CD14-positive monocyte (primary cell): Measurements from ENCODE around the gene FHIT. TPM values are rescaled to one million over a fixed set of nuclear protein-coding genes. Genes with fewer than 3 reads are reported as not detected.

Source experiments
- DNase-seq, 3 donors: peaks; one replicate each; pipeline ENCODE4 v3.0.0-alpha.2; 2011 to 2022
- H2AFZ ChIP-seq: 2 replicates; pipeline ENCODE4 v1.6.0; 2012; ENCODE audit warnings: mild to moderate bottlenecking, low read depth, low read length, inconsistent platforms; ENCODE audit not compliant: insufficient read depth, poor library complexity, severe bottlenecking
- H3K27ac ChIP-seq, 2 donors: 1 replicate in 1 of 2; 2 replicates in 1 of 2; pipeline ENCODE4 v1.5.1; 2012 to 2013; ENCODE audit warnings: low read length in 2 of 2, control low read depth in 1 of 2, inconsistent platforms in 1 of 2, low read depth in 1 of 2, mild to moderate bottlenecking in 1 of 2
- H3K27me3 ChIP-seq, 2 donors: one replicate each; pipeline versions ENCODE4 v1.6.0 to v1.6.1; 2011 to 2013; ENCODE audit warnings: low read length in 2 of 2; ENCODE audit not compliant: control insufficient read depth in 2 of 2, insufficient read depth in 2 of 2
- H3K36me3 ChIP-seq, 2 donors: replicated peaks in 1 of 2; 1 replicate in 1 of 2; 2 replicates in 1 of 2; pipeline versions ENCODE4 v1.5.1 to v1.6.1; 2012 to 2013; ENCODE audit warnings: low read length in 2 of 2, control low read depth in 1 of 2, inconsistent platforms in 1 of 2, mild to moderate bottlenecking in 1 of 2; ENCODE audit not compliant: insufficient read depth in 2 of 2, control insufficient read depth in 1 of 2
- H3K4me1 ChIP-seq, 2 donors: 1 replicate in 1 of 2; 2 replicates in 1 of 2; pipeline versions ENCODE4 v1.5.1 to v1.6.1; 2012 to 2013; ENCODE audit warnings: low read length in 2 of 2, control low read depth in 1 of 2, inconsistent platforms in 1 of 2, mild to moderate bottlenecking in 1 of 2, moderate library complexity in 1 of 2; ENCODE audit not compliant: insufficient read depth in 2 of 2, control insufficient read depth in 1 of 2
- H3K4me2 ChIP-seq: replicated peaks from 2 replicates; pipeline ENCODE3; 2012; ENCODE audit warnings: low read length, moderate library complexity, mild to moderate bottlenecking; ENCODE audit not compliant: poor library complexity, severe bottlenecking; ENCODE audit errors: extremely low read depth
- H3K4me3 ChIP-seq, 3 experiments: fragments of 200-600 bp in 1 of 3; sonication (generic) in 1 of 3; replicated peaks in 1 of 3; 1 replicate in 2 of 3; 2 replicates in 1 of 3; pipeline ENCODE4 v1.5.1; 2011 to 2013; ENCODE audit warnings: low read length in 3 of 3, mild to moderate bottlenecking in 3 of 3, control low read depth in 2 of 3, low read depth in 2 of 3, inconsistent platforms in 1 of 3, moderate library complexity in 1 of 3
- H3K79me2 ChIP-seq: 2 replicates; pipeline ENCODE4 v1.6.0; 2012; ENCODE audit warnings: mild to moderate bottlenecking, control low read depth, inconsistent platforms, low read length, moderate library complexity; ENCODE audit not compliant: insufficient read depth
- H3K9ac ChIP-seq: 2 replicates; pipeline ENCODE4 v1.6.0; 2017; ENCODE audit warnings: low read length, mild to moderate bottlenecking; ENCODE audit not compliant: insufficient read depth, poor library complexity, severe bottlenecking
- H3K9me3 ChIP-seq, 2 donors: replicated peaks in 1 of 2; 1 replicate in 1 of 2; 2 replicates in 1 of 2; pipeline versions ENCODE4 v1.5.1 to v1.6.1; 2012 to 2013; ENCODE audit warnings: low read length in 2 of 2, control low read depth in 1 of 2; ENCODE audit not compliant: control insufficient read depth in 1 of 2, insufficient read depth in 1 of 2
- H4K20me1 ChIP-seq: 2 replicates; pipeline ENCODE4 v1.6.0; 2012; ENCODE audit warnings: mild to moderate bottlenecking, low read length, control low read depth, moderate library complexity; ENCODE audit not compliant: insufficient read depth
- H3K27ac Mint-ChIP-seq, 7 donors: one replicate each; pipeline ENCODE4 v1.8.0; 2020; ENCODE audit warnings: mild to moderate bottlenecking in 7 of 7, mixed read lengths in 7 of 7, moderate library complexity in 6 of 7, inconsistent platforms in 2 of 7
- H3K27me3 Mint-ChIP-seq, 3 donors: one replicate each; pipeline ENCODE4 v1.8.0; 2021 to 2022; ENCODE audit warnings: low read depth in 3 of 3, mild to moderate bottlenecking in 3 of 3, mixed read lengths in 3 of 3, moderate library complexity in 3 of 3, inconsistent platforms in 1 of 3
- H3K36me3 Mint-ChIP-seq, 2 donors: one replicate each; pipeline ENCODE4 v1.8.0; 2020; ENCODE audit warnings: mixed read lengths in 2 of 2, inconsistent platforms in 1 of 2, mild to moderate bottlenecking in 1 of 2
- H3K4me1 Mint-ChIP-seq: one replicate; pipeline ENCODE4 v1.8.0; 2020; ENCODE audit warnings: mild to moderate bottlenecking, mixed read lengths
- H3K4me3 Mint-ChIP-seq, 2 donors: one replicate each; pipeline ENCODE4 v1.8.0; 2020; ENCODE audit warnings: mild to moderate bottlenecking in 2 of 2, mixed read lengths in 2 of 2, moderate library complexity in 1 of 2
- H3K9me3 Mint-ChIP-seq, 7 donors: one replicate each; pipeline ENCODE4 v1.8.0; 2020 to 2022; ENCODE audit warnings: mixed read lengths in 7 of 7, mild to moderate bottlenecking in 6 of 7, moderate library complexity in 6 of 7, inconsistent platforms in 2 of 7
- CTCF ChIP-seq: fragments of 200-600 bp; IDR thresholded peaks from one replicate; pipeline ENCODE4 v1.8.0; 2022; ENCODE audit warnings: antibody characterized with exemption, mild to moderate bottlenecking
- WGBS: methylation state at CpG from one replicate; pipeline ENCODE4 v1.1.5; 2013; ENCODE audit warnings: missing lambda C conversion rate; ENCODE audit not compliant: insufficient coverage; 5-methylcytosine and 5-hydroxymethylcytosine counted together
- intact Hi-C, 2 donors: fragments of 100-400 bp; cut with micrococcal nuclease; formaldehyde crosslinking; loops; one replicate each; pipeline versions ENCODE4 v1.15.0 to v1.15.1; 2023
- polyA plus RNA-seq, 3 donors: library from polyadenylated mRNA; depleted of rRNA in 1 of 3; unstranded in 2 of 3; stranded (reverse) in 1 of 3; fragments of 300-500 nt in 2 of 3; fragments of >200 nt in 1 of 3; fragmentation: Illumina TruSeq in 2 of 3; gene quantifications; 1 replicate in 2 of 3; 2 replicates in 1 of 3; pipeline ENCODE4 v1.2.3, GENCODE V29; 2012 to 2021

The FHIT gene
- polyA plus RNA-seq, 3 donors: 1.7 to 3.4 (median 3.2) TPM

GRCh38 chr3:60643831-60644230 is 607.4 kb downstream of the FHIT start:
- TF ChIP-seq CTCF: no peak
- Mint-ChIP-seq H3K36me3 (no peaks in the 10 kb centered on the region), H3K4me1 (no peaks in the 10 kb centered on the region), H3K27me3 (no peaks in the 10 kb centered on the region), H3K27ac (no peak overlapping the region), H3K4me3 (no peak overlapping the region), H3K9me3 (peaks cover 2 to 7% (median 5%) of the 10 kb centered on the region in 7 donors)
- intact Hi-C loops: no loop called here
- Histone ChIP-seq H3K9me3 (no peaks in the 10 kb centered on the region), H3K27ac (no peak overlapping the region), H3K9ac (no peak overlapping the region), H3K27me3 (no peaks in the 10 kb centered on the region), H3K4me3 (no peak overlapping the region), H3K4me1 (no peaks in the 10 kb centered on the region), H3K4me2 (no peak overlapping the region), H3K36me3 (no peaks in the 10 kb centered on the region), H2AFZ (no peak overlapping the region), H3K79me2 (no peaks in the 10 kb centered on the region), H4K20me1 (no peaks in the 10 kb centered on the region)
- no peak for DNase-seq
- no CpG with 5 or more reads among the region's 1 CpG for WGBS

GRCh38 chr3:60641354-60641753 is 609.9 kb downstream of the FHIT start:
- no peak overlapping the region for H3K9ac ChIP-seq
- H3K9me3 Mint-ChIP-seq: peaks cover 0 to 7% (median 3%) of the 10 kb centered on the region in 7 donors
- H3K36me3 ChIP-seq: no peaks in the 10 kb centered on the region
- WGBS: 100% methylated on average over 1 of the region's 2 CpGs
- no peaks in the 10 kb centered on the region for H4K20me1 ChIP-seq
- H3K4me1 ChIP-seq: no peaks in the 10 kb centered on the region
- H3K9me3 ChIP-seq: no peaks in the 10 kb centered on the region
- H2AFZ ChIP-seq: no peak overlapping the region
- H3K4me2 ChIP-seq: no peak overlapping the region
- no peak overlapping the region for H3K4me3 Mint-ChIP-seq
- no peaks in the 10 kb centered on the region for H3K27me3 Mint-ChIP-seq
- H3K4me3 ChIP-seq: no peak overlapping the region
- no peak for DNase-seq
- H3K4me1 Mint-ChIP-seq: no peaks in the 10 kb centered on the region
- H3K36me3 Mint-ChIP-seq: no peaks in the 10 kb centered on the region
- TF ChIP-seq CTCF: no peak
- intact Hi-C loops: no loop called here
- no peaks in the 10 kb centered on the region for H3K79me2 ChIP-seq
- no peak overlapping the region for H3K27ac Mint-ChIP-seq
- H3K27me3 ChIP-seq: no peaks in the 10 kb centered on the region
- H3K27ac ChIP-seq: no peak overlapping the region
